ENCODE data around the gene CRY2.

CRY2 gene

DNA sequence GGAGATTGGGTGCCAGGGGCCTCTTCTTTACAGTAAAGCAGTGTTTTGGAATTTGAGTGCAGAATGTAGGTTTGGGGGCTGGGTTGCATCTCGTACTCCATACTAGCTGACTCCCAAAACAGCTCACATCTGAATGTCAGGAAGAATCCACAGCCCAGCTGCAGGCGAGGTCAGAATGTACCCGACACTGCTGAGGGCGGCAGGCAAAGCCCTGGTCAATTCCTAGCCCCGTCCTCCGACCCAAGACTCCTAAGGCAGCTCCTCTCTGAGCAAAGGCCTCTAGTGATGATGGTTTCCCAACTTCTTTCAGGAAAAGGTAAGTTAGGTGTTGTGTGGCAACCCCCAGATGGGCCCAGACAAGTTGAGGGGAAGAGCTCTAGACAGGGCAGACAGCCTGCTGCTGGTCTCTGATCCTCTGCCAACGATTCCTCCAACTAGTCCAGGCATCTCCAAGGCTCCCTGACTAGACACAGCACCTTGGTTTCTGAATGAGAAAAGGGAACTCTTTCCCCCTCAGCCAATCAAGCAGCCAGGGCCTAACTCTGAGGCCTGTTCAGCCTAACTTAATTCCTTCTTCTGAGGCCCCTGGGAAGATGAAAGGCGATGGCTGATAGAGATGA, 83.8 kb downstream of the CRY2 start:
- DNase-seq (ENCODE audit: low spot score): no peak

DNA sequence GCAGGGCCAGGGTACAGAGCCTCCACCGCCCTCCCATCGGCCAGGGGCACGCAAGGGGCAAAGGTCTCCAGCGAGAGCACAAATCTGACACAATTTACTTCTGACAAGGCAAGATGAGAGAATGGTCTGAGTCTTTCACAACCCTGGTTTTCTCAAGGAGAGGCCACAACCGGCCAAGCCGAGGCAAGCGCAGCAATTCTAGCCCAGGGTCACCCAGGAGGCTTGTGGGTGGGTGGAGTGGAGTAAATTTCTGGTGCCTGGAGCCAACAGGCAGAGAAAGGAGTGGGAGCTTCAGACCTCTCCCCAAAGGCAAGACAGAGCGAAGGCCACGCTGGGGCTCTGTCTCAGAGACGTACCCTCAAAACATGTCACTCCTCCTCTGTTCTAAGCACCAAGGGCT, 84.5 kb downstream of the CRY2 start:
- no peak for DNase-seq (ENCODE audit: low spot score)

DNA sequence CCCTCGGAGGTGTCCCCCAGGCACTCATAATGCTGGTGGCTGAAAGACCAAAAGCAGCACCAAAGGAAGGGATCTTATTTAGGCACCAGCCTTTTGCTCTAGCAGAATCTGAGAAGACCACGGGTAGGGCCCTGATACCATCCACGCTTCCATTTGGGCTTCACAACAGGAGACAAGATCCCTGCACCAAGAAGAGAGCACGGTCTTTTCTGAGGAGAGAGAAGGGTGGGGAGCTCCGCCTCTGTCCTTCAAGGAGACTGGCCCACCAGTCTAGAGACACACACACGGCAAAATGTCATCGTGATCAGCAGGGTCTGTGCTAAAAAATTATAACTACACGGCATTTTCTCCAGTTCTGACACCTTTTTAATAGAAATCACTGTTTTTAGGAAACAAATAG, 84.9 kb downstream of the CRY2 start:
- no peak for DNase-seq (ENCODE audit: low spot score)
